Measurements from ENCODE around the gene BACE1-AS. TPM values are rescaled to one million over a fixed set of nuclear protein-coding genes. Genes with fewer than 3 reads are reported as not detected.

Gene BACE1-AS
- total and polyA plus RNA-seq, 2 donors (not counting 1 experiment from before 2014, with no cell fraction given), result 4.2 to 4.5 TPM

- H3K27ac ChIP-seq (ENCODE audit: insufficient read depth, low read length), result no peak overlapping the region
- H3K9me3 ChIP-seq (ENCODE audit: control insufficient read depth, insufficient read depth, low read depth, low read length), result no peaks in the 10 kb centered on the region
- no peaks in the 10 kb centered on the region for H4K20me1 ChIP-seq (ENCODE audit: control insufficient read depth, extremely low read depth, insufficient read depth, low read length)
- H3K27me3 ChIP-seq (ENCODE audit: control insufficient read depth, insufficient read depth, low read length), result no peaks in the 10 kb centered on the region
- no peaks in the 10 kb centered on the region for H3K4me1 ChIP-seq (ENCODE audit: control insufficient read depth, extremely low read depth, insufficient read depth, low read length)
- no peak for DNase-seq (ENCODE audit: low read depth in 2 of 2)
- no peak overlapping the region for H3K4me3 ChIP-seq (replicated peaks in 1 of 4; ENCODE audit: control extremely low read depth in 1 of 4, insufficient read depth in 1 of 4, low read depth in 3 of 4, low read length in 4 of 4)
- H3K36me3 ChIP-seq (ENCODE audit: control insufficient read depth, insufficient read depth, low read length), result peaks cover 7% of the 10 kb centered on the region
- H3K79me2 ChIP-seq (ENCODE audit: control insufficient read depth, insufficient read depth, low read length), result peaks cover 2% of the 10 kb centered on the region
- TF ChIP-seq CTCF (conservative IDR thresholded peaks at IDR 0.05 in 1 of 2, IDR thresholded peaks at IDR 0.05 in 1 of 2; ENCODE audit: low read depth in 1 of 2, low read length in 2 of 2) (no peak), EZH2 (IDR thresholded peaks at IDR 0.05; ENCODE audit: low read length, missing control alignments) (no peak)
- no peak overlapping the region for H3K4me2 ChIP-seq (ENCODE audit: extremely low read depth, insufficient read depth, low read length)
- no peak overlapping the region for H2AFZ ChIP-seq (ENCODE audit: low read length)
- no peak overlapping the region for H3K9ac ChIP-seq (ENCODE audit: insufficient read depth, low read length)
These were observed 45.9 kb downstream of the BACE1-AS start for GRCh38 chr11:117337076-117337475.

Other genes starting within 250 kb of the BACE1-AS start
- gene SIK3, start 192.9 kb upstream of the BACE1-AS start, total RNA-seq, result 11.8 and 22.8 TPM in 2 replicates
- 7.1 and 9.7 TPM in 2 replicates for gene SIK3, start 192.9 kb upstream of the BACE1-AS start, polyA plus RNA-seq
- gene PAFAH1B2, start 147.1 kb upstream of the BACE1-AS start, total RNA-seq, result 110 and 112 TPM in 2 replicates
- gene PAFAH1B2, start 147.1 kb upstream of the BACE1-AS start, polyA plus RNA-seq, result 56.2 and 70.8 TPM in 2 replicates
- gene SIDT2, start 112.6 kb upstream of the BACE1-AS start, total RNA-seq, result 10.3 and 23.5 TPM in 2 replicates
- gene SIDT2, start 112.6 kb upstream of the BACE1-AS start, polyA plus RNA-seq, result 24.3 and 27.2 TPM in 2 replicates
- gene TAGLN, start 92.0 kb upstream of the BACE1-AS start, total RNA-seq, result 608 and 824 TPM in 2 replicates
- gene TAGLN, start 92.0 kb upstream of the BACE1-AS start, polyA plus RNA-seq, result 1,148 and 4,435 TPM in 2 replicates
- 26.5 and 38.3 TPM in 2 replicates for gene PCSK7, start 59.3 kb upstream of the BACE1-AS start, total RNA-seq
- 26.8 and 28.2 TPM in 2 replicates for gene PCSK7, start 59.3 kb upstream of the BACE1-AS start, polyA plus RNA-seq
- 11.3 and 13.4 TPM in 2 replicates for gene RNF214, start 58.7 kb upstream of the BACE1-AS start, total RNA-seq
- gene RNF214, start 58.7 kb upstream of the BACE1-AS start, polyA plus RNA-seq, result 12.1 and 12.9 TPM in 2 replicates
- gene BACE1, start 24.9 kb downstream of the BACE1-AS start, total RNA-seq, result 17.7 and 23.1 TPM in 2 replicates
- 58.1 and 62.7 TPM in 2 replicates for gene BACE1, start 24.9 kb downstream of the BACE1-AS start, polyA plus RNA-seq
- 29.0 and 33.5 TPM in 2 replicates for gene CEP164, start 36.5 kb downstream of the BACE1-AS start, total RNA-seq
- gene CEP164, start 36.5 kb downstream of the BACE1-AS start, polyA plus RNA-seq, result 16.1 and 20.6 TPM in 2 replicates